Breast epithelium (tissue), 3 donors: ENCODE measurements around the gene AP3S1.

Source experiments
- CTCF ChIP-seq, 3 donors: fragments of 450-650 bp; IDR thresholded peaks; one replicate each; pipeline ENCODE4 v1.5.1; 2016 to 2017; ENCODE audit warnings: antibody characterized with exemption in 3 of 3, mild to moderate bottlenecking in 3 of 3, moderate library complexity in 3 of 3
- POLR2A ChIP-seq: fragments of 450-650 bp; IDR thresholded peaks from one replicate; pipeline ENCODE4 v1.6.1; 2016; ENCODE audit warnings: antibody characterized with exemption, mild to moderate bottlenecking, moderate library complexity
- POLR2AphosphoS5 ChIP-seq, 3 donors: sonication (generic); formaldehyde crosslinking; IDR thresholded peaks; one replicate each; pipeline ENCODE4 v1.6.1; 2017; ENCODE audit warnings: antibody characterized with exemption in 3 of 3

- peak; percentile 80 for TF ChIP-seq POLR2A
- peak in 2 of 3 donors; percentile 85 to 90 for TF ChIP-seq POLR2AphosphoS5 (IDR thresholded peaks at IDR 0.05)
- TF ChIP-seq CTCF (IDR thresholded peaks at IDR 0.05) = no peak
Measured at GRCh38 chr5:115841382-115842088, at the start of gene AP3S1, which contains the start of gene ATG12.
